ENCODE measurements around the gene GPC2. TPM values are rescaled to one million over a fixed set of nuclear protein-coding genes. Genes with fewer than 3 reads are reported as not detected.

The GPC2 gene
- total RNA-seq, 2 experiments from 2014 or later = 12.6 to 13.0 TPM

- peaks cover 8% of the 10 kb centered on the region for H3K27me3 Mint-ChIP-seq
- ATAC-seq (ENCODE audit: low read depth) (no peak), DNase-seq (no peak)
- no peak overlapping the region for H3K27ac Mint-ChIP-seq
- no peaks in the 10 kb centered on the region for H3K9me3 Mint-ChIP-seq
- POLR2A ChIA-PET = no interaction called here
- H3K36me3 Mint-ChIP-seq = peaks cover 14% of the 10 kb centered on the region
- H3K4me1 Mint-ChIP-seq = peaks cover 46% of the 10 kb centered on the region
- H3K4me3 Mint-ChIP-seq = no peak overlapping the region
Observed at GRCh38 chr7:100173806-100174495, 3.2 kb downstream of the GPC2 start.

- H3K4me3 Mint-ChIP-seq = peak overlapping the region; percentile 81
- ATAC-seq (ENCODE audit: low read depth) = peak; percentile 4
- peaks cover 14% of the 10 kb centered on the region for H3K36me3 Mint-ChIP-seq
- H3K27me3 Mint-ChIP-seq = peaks cover 8% of the 10 kb centered on the region
- DNase-seq = no peak
- POLR2A ChIA-PET = interaction anchor here (0.6 to 1.2 kb wide), 5 partner anchors 9 to 43 kb away, joined by 3 to 4 read pairs (median 3); no protein-coding TSS in a partner anchor
- no peaks in the 10 kb centered on the region for H3K9me3 Mint-ChIP-seq
- peak overlapping the region; percentile 54 for H3K27ac Mint-ChIP-seq
- H3K4me1 Mint-ChIP-seq = peaks cover 65% of the 10 kb centered on the region
Observed at GRCh38 chr7:100171840-100172239, 5.3 kb downstream of the GPC2 start.

- Mint-ChIP-seq H3K4me3 (peak overlapping the region; percentile 81), H3K27ac (peak overlapping the region; percentile 86), H3K27me3 (peaks cover 8% of the 10 kb centered on the region), H3K36me3 (peaks cover 14% of the 10 kb centered on the region), H3K4me1 (peaks cover 67% of the 10 kb centered on the region), H3K9me3 (no peaks in the 10 kb centered on the region)
- ATAC-seq (ENCODE audit: low read depth) (peak; percentile 56), DNase-seq (peak; percentile 66)
- POLR2A ChIA-PET = interaction anchor here (0.6 to 1.3 kb wide), 6 partner anchors 8 to 42 kb away, joined by 3 to 4 read pairs (median 4); partner anchors contain the start of gene LAMTOR4
Observed at GRCh38 chr7:100171087-100171681, 6.0 kb downstream of the GPC2 start.

- Mint-ChIP-seq H3K4me1 (peaks cover 67% of the 10 kb centered on the region), H3K36me3 (peaks cover 15% of the 10 kb centered on the region), H3K27ac (peak overlapping the region; percentile 86), H3K27me3 (peaks cover 5% of the 10 kb centered on the region), H3K9me3 (no peaks in the 10 kb centered on the region), H3K4me3 (peak overlapping the region; percentile 81)
- peak; percentile 25 for DNase-seq
- no peak for ATAC-seq (ENCODE audit: low read depth)
- POLR2A ChIA-PET = interaction anchor here (1.3 kb wide), 1 partner anchor 22 kb away, joined by 4 read pairs; the partner anchor contains the start of gene LAMTOR4
Observed at GRCh38 chr7:100170101-100170897, 6.9 kb downstream of the GPC2 start.

GRCh38 chr7:100169147-100169850, 7.9 kb downstream of the GPC2 start:
- Mint-ChIP-seq H3K27ac (peak overlapping the region; percentile 76), H3K4me3 (peak overlapping the region; percentile 79), H3K9me3 (no peaks in the 10 kb centered on the region), H3K4me1 (peaks cover 62% of the 10 kb centered on the region), H3K27me3 (peaks cover 5% of the 10 kb centered on the region), H3K36me3 (peaks cover 14% of the 10 kb centered on the region)
- ATAC-seq (ENCODE audit: low read depth) (peak; percentile 15), DNase-seq (no peak)
- POLR2A ChIA-PET = interaction anchor here (3.2 kb wide), 2 partner anchors 7 to 12 kb away, joined by 20 to 22 read pairs; partner anchors contain the start of genes GPC2, STAG3 and TRAPPC14

GRCh38 chr7:100167912-100168323, 9.3 kb downstream of the GPC2 start:
- Mint-ChIP-seq H3K36me3 (peaks cover 7% of the 10 kb centered on the region), H3K27ac (peak overlapping the region; percentile 76), H3K9me3 (no peaks in the 10 kb centered on the region), H3K4me1 (peaks cover 69% of the 10 kb centered on the region), H3K4me3 (peak overlapping the region; percentile 79), H3K27me3 (peaks cover 5% of the 10 kb centered on the region)
- no peak for ATAC-seq (ENCODE audit: low read depth)
- no peak for DNase-seq
- POLR2A ChIA-PET = interaction anchor here (0.6 to 3.2 kb wide), 12 partner anchors 8 to 155 kb away, joined by 3 to 22 read pairs (median 4); partner anchors contain the start of genes GPC2, LAMTOR4, STAG3 and TRAPPC14

- Mint-ChIP-seq H3K4me1 (peaks cover 72% of the 10 kb centered on the region), H3K4me3 (peak overlapping the region; percentile 79), H3K27ac (peak overlapping the region; percentile 76), H3K27me3 (peaks cover 5% of the 10 kb centered on the region), H3K36me3 (peaks cover 7% of the 10 kb centered on the region), H3K9me3 (no peaks in the 10 kb centered on the region)
- POLR2A ChIA-PET = interaction anchor here (0.6 to 3.2 kb wide), 15 partner anchors 7 to 262 kb away, joined by 3 to 22 read pairs (median 4); partner anchors contain the start of genes AP4M1, GPC2, LAMTOR4 and MEPCE
- no peak for DNase-seq
- ATAC-seq (ENCODE audit: low read depth) = no peak
Observed at GRCh38 chr7:100166970-100167911, 9.9 kb downstream of the GPC2 start.

GRCh38 chr7:100166317-100166940, 10.8 kb downstream of the GPC2 start:
- no peak for DNase-seq
- Mint-ChIP-seq H3K4me3 (peak overlapping the region; percentile 79), H3K36me3 (peaks cover 6% of the 10 kb centered on the region), H3K9me3 (no peaks in the 10 kb centered on the region), H3K27ac (peak overlapping the region; percentile 75), H3K4me1 (peaks cover 71% of the 10 kb centered on the region), H3K27me3 (peaks cover 3% of the 10 kb centered on the region)
- POLR2A ChIA-PET = interaction anchor here (0.6 to 3.2 kb wide), 8 partner anchors 9 to 263 kb away, joined by 3 to 22 read pairs (median 10); partner anchors contain the start of genes GPC2, LAMTOR4, MEPCE and STAG3
- peak; percentile 68 for ATAC-seq (ENCODE audit: low read depth)

GRCh38 chr7:100163871-100164270, 13.3 kb downstream of the GPC2 start:
- no peaks in the 10 kb centered on the region for H3K9me3 Mint-ChIP-seq
- peak overlapping the region; percentile 87 for H3K27ac Mint-ChIP-seq
- DNase-seq (no peak), ATAC-seq (ENCODE audit: low read depth) (no peak)
- POLR2A ChIA-PET = interaction anchor here (0.6 to 1.2 kb wide), 3 partner anchors 48 to 265 kb away, joined by 3 to 4 read pairs (median 3); partner anchors contain the start of gene ZCWPW1
- H3K36me3 Mint-ChIP-seq = peaks cover 2% of the 10 kb centered on the region
- H3K4me3 Mint-ChIP-seq = peak overlapping the region; percentile 53
- peaks cover 56% of the 10 kb centered on the region for H3K4me1 Mint-ChIP-seq
- no peaks in the 10 kb centered on the region for H3K27me3 Mint-ChIP-seq

- Mint-ChIP-seq H3K27ac (peak overlapping the region; percentile 87), H3K27me3 (no peaks in the 10 kb centered on the region), H3K4me1 (peaks cover 49% of the 10 kb centered on the region), H3K9me3 (no peaks in the 10 kb centered on the region), H3K4me3 (peak overlapping the region; percentile 53), H3K36me3 (peaks cover 2% of the 10 kb centered on the region)
- peak; percentile 28 for ATAC-seq (ENCODE audit: low read depth)
- POLR2A ChIA-PET = interaction anchor here (0.6 to 1.2 kb wide), 7 partner anchors 9 to 266 kb away, joined by 3 to 5 read pairs (median 4); partner anchors contain the start of genes GPC2, LAMTOR4, STAG3 and ZCWPW1
- no peak for DNase-seq
Observed at GRCh38 chr7:100163006-100163531, 14.1 kb downstream of the GPC2 start.

GRCh38 chr7:100160067-100160466, 17.1 kb downstream of the GPC2 start:
- peaks cover 9% of the 10 kb centered on the region for H3K36me3 Mint-ChIP-seq
- DNase-seq (no peak), ATAC-seq (ENCODE audit: low read depth) (no peak)
- no peak overlapping the region for H3K27ac Mint-ChIP-seq
- POLR2A ChIA-PET = interaction anchor here (2.1 to 4.4 kb wide), 3 partner anchors 8 to 30 kb away, joined by 6 to 48 read pairs (median 8); partner anchors contain the start of genes GAL3ST4 and LAMTOR4
- H3K4me3 Mint-ChIP-seq = no peak overlapping the region
- H3K9me3 Mint-ChIP-seq = no peaks in the 10 kb centered on the region
- peaks cover 39% of the 10 kb centered on the region for H3K4me1 Mint-ChIP-seq
- no peaks in the 10 kb centered on the region for H3K27me3 Mint-ChIP-seq

All from activated naive CD8-positive, alpha-beta T cell treated with anti-CD3 and anti-CD28 coated beads, Interleukin-2, amount 10 ng/mL, durations not matched to agents 7 days and 5 days (primary cell).